Stimulated activated CD8-positive, alpha-beta memory T cell treated with anti-CD3 and anti-CD28 coated beads, Interleukin-4, amount 100 ng/mL, for 24 hours (primary cell): ENCODE results near the gene CENPF.

Source experiments
- DNase-seq: peaks from one replicate; pipeline ENCODE4 v3.0.0-alpha.2; 2020; ENCODE audit warnings: low read depth

Gene CENPF

DNA sequence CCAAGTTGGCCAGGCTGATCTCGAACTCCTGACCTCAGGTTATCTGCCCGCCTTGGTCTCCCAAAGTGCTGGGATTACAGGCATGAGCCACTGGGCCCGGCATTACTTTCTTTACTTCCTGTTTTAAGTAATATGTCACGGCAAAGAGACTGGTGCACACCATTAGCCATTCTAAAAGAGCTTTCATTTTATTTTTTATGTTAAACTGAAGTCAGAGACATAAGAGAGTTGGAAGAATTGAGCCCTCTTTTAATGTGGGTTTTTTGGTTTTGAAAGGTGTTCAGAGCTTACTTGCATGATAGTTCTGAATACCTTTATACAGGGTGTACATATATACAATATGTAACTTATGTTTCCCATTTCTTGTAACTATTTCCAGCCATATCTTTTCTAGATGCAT is 14.3 kb downstream of the CENPF start:
- DNase-seq = no peak

- no peak for DNase-seq
Observed at GRCh38 chr1:214617843-214618242, 14.8 kb downstream of the CENPF start.

DNA sequence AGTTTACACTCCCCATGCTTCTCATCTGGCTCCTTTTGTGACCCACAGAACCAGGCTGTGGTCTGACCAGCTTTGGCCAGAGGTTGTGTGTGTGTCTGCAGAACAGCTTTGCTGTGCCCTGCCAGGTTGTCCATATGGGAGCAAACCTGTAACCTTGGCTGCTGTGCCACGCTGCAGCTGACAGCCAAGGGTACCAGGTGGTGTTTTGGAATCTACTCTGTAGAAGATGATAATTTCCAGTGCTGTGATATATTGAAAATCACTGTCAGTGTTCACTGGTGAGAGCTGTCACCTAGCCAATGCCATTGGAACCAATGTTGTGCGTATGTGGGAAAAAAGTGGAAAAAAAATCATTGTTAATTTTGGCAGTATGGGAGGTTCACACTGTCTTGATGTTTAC is 18.2 kb downstream of the CENPF start:
- DNase-seq = no peak

DNA sequence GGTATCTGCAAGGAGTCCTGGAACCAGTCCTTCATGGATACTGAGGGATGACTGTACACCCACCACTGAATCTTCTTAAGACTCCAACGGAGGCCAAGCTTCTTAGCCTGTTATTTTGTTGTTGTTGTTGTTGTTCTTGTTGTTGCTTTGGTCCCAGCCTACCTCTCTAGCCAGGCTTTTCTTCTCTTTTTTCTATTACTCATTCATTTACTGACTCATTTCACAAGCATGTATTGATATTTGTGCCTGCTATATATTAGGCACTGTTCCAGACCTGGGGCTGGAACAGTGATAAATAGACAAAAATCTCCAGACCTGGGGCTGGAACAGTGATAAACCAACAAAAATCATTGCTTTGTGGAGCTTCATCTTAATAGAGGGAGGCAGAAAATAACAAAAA is 20.4 kb downstream of the CENPF start:
- DNase-seq = no peak

- no peak for DNase-seq
Observed at GRCh38 chr1:214632091-214632490, 29.1 kb downstream of the CENPF start.

DNA sequence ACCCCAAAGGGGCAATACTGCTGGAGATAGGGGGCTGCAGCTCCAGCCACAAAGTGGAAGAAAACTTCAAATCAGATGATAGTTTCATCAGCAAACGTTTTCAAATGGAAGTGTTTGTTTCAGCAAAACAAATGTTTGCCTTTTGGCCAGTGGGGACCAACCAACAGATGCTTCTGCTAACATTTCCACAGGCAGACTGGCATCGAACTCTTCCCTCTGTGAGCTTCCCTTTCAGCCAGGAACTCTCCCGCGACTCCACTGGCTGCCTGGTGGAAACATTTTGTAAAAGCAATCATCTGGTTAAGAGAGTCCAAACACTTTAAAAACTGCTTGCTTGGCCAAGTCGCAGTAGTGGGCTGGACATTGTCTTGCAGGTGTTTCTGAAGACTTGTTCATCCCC is 30.7 kb downstream of the CENPF start:
- no peak for DNase-seq

DNA sequence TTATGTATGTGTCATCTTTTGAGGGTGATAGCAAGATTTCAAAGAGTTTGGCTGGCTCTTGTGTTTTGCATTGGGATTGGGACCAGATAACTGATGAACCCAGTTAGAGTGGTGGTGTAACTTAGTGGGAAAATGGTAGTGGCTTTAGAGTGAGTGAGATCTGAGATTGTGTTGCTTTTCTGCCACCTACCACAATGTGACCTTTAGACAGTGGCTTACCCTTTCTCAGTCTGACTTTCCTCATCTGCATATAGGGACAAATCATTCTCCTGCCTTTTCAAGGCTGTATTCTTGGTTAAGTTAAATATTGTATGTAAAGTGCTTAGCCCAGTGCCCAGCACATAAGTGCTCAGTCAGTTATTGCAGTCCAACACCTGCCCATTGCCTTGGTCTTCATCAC is 31.3 kb downstream of the CENPF start:
- no peak for DNase-seq

- no peak for DNase-seq
Observed at GRCh38 chr1:214635086-214635485, 32.1 kb downstream of the CENPF start.

- DNase-seq = no peak
Observed at GRCh38 chr1:214635506-214635905, 32.5 kb downstream of the CENPF start.

- no peak for DNase-seq
Observed at GRCh38 chr1:214636436-214636835, 33.4 kb downstream of the CENPF start.

GRCh38 chr1:214637125-214637524 is 34.1 kb downstream of the CENPF start:
- no peak for DNase-seq

DNA sequence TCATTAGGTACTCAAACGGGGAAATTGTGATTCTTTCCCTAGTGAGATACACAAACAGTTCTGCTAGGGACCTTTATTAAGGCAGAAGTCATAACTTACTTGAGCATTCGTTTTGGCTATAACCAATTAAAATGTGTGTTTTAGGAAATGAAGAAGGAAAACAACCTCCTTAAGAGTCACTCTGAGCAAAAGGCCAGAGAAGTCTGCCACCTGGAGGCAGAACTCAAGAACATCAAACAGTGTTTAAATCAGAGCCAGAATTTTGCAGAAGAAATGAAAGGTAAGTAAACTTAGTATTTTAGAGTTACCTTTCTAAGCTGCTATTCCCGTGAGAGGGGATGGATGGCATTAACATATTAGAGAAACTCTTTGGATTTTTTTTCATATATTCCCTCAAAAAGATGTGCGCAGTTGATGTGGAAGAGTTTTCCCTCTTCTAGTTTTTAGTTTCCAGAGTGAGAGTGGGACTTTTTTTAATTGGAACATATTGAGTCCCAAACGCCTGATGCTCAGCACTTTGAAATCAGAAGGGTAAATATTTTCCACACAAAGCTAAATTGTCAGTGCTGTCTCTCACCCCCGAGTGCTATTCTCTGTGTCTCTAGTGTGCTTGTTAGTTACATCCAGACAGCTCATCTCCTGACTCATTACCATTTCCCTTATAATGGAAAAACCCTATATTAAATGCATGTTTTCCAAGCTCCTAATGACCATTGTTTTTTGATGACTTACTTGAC is 34.9 kb downstream of the CENPF start:
- DNase-seq = no peak

GRCh38 chr1:214638459-214638807 is 35.4 kb downstream of the CENPF start:
- DNase-seq = no peak

GRCh38 chr1:214638997-214639396 is 36.0 kb downstream of the CENPF start:
- no peak for DNase-seq

DNA sequence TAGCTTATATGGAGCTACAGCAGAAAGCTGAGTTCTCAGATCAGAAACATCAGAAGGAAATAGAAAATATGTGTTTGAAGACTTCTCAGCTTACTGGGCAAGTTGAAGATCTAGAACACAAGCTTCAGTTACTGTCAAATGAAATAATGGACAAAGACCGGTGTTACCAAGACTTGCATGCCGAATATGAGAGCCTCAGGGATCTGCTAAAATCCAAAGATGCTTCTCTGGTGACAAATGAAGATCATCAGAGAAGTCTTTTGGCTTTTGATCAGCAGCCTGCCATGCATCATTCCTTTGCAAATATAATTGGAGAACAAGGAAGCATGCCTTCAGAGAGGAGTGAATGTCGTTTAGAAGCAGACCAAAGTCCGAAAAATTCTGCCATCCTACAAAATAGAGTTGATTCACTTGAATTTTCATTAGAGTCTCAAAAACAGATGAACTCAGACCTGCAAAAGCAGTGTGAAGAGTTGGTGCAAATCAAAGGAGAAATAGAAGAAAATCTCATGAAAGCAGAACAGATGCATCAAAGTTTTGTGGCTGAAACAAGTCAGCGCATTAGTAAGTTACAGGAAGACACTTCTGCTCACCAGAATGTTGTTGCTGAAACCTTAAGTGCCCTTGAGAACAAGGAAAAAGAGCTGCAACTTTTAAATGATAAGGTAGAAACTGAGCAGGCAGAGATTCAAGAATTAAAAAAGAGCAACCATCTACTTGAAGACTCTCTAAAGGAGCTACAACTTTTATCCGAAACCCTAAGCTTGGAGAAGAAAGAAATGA is 37.6 kb downstream of the CENPF start:
- no peak for DNase-seq

DNA sequence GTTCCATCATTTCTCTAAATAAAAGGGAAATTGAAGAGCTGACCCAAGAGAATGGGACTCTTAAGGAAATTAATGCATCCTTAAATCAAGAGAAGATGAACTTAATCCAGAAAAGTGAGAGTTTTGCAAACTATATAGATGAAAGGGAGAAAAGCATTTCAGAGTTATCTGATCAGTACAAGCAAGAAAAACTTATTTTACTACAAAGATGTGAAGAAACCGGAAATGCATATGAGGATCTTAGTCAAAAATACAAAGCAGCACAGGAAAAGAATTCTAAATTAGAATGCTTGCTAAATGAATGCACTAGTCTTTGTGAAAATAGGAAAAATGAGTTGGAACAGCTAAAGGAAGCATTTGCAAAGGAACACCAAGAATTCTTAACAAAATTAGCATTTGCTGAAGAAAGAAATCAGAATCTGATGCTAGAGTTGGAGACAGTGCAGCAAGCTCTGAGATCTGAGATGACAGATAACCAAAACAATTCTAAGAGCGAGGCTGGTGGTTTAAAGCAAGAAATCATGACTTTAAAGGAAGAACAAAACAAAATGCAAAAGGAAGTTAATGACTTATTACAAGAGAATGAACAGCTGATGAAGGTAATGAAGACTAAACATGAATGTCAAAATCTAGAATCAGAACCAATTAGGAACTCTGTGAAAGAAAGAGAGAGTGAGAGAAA is 38.4 kb downstream of the CENPF start:
- DNase-seq = no peak

DNA sequence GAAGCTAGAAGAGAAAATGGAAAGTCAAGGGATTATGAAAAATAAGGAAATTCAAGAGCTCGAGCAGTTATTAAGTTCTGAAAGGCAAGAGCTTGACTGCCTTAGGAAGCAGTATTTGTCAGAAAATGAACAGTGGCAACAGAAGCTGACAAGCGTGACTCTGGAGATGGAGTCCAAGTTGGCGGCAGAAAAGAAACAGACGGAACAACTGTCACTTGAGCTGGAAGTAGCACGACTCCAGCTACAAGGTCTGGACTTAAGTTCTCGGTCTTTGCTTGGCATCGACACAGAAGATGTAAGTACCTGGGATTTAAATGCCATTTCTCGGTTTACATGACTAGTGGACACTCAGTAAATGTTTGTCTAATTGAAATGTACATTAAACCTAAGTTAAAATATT is 40.0 kb downstream of the CENPF start:
- no peak for DNase-seq

DNA sequence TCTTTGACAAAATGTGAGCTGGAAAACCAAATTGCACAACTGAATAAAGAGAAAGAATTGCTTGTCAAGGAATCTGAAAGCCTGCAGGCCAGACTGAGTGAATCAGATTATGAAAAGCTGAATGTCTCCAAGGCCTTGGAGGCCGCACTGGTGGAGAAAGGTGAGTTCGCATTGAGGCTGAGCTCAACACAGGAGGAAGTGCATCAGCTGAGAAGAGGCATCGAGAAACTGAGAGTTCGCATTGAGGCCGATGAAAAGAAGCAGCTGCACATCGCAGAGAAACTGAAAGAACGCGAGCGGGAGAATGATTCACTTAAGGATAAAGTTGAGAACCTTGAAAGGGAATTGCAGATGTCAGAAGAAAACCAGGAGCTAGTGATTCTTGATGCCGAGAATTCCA is 42.7 kb downstream of the CENPF start:
- no peak for DNase-seq

DNA sequence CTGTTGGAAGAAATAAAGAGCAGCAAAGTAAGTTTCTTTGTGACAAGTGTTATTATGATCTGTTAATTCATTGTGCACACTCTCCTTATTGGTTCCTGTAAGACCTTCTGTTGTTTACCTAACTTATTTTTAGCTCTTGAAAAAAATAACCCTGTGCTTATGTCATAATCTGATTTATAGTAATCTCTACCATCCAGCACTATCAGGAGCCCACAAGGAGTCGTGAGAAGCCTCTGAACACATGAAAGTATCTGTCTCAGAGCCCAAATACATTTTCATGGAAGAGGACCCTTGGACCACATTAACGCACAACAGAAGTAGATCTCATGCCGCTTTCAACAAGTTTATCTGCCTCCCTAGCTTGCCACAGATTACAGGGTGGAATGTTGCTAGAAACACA is 45.8 kb downstream of the CENPF start:
- DNase-seq = no peak

GRCh38 chr1:214649607-214650006 is 46.6 kb downstream of the CENPF start:
- DNase-seq = no peak

GRCh38 chr1:214650664-214651063 is 47.7 kb downstream of the CENPF start:
- no peak for DNase-seq

GRCh38 chr1:214657299-214657698 is 54.3 kb downstream of the CENPF start:
- no peak for DNase-seq

GRCh38 chr1:214658175-214658574 is 55.2 kb downstream of the CENPF start:
- no peak for DNase-seq
